PC-9 (cell line): ENCODE data around the gene RC3H2. TPM values are rescaled to one million over a fixed set of nuclear protein-coding genes. Genes with fewer than 3 reads are reported as not detected.
A peak's percentile ranks its signal among the peaks of the same experiment; 100 is the strongest.

ENCODE experiments used
- BruUV-seq: library from RNA; stranded (reverse); fragments of 400-500 nt; replicated peaks from 2 replicates; lab custom pipeline; 2021; lab: Mats Ljungman, UMichigan
- CTCF ChIA-PET: fragments of 300-600 bp; sonication (Branson Sonifier 250); formaldehyde crosslinking; loops from one replicate; lab custom pipeline; 2022; ENCODE audit warnings: antibody characterized with exemption; lab: Charles Lee
- POLR2A ChIA-PET: fragments of 300-600 bp; sonication (Branson Sonifier 250); formaldehyde crosslinking; loops from one replicate; lab custom pipeline; 2022; ENCODE audit warnings: antibody characterized with exemption; ENCODE audit not compliant: unreplicated experiment; lab: Charles Lee
- DNase-seq, 2 experiments: peaks; one replicate each; pipeline versions ENCODE4 v3.0.0 to v3.0.0-alpha.2; 2015 to 2022; ENCODE audit warnings: mixed read lengths in 1 of 2
- H2AFZ ChIP-seq: fragments of 200-600 bp; sonication (generic); 2 replicates; pipeline ENCODE4 v1.8.1; 2017; ENCODE audit warnings: antibody characterized with exemption
- H3F3A ChIP-seq: fragments of 200-600 bp; sonication (generic); 2 replicates; pipeline ENCODE4 v1.8.1; 2017; ENCODE audit warnings: antibody characterized with exemption, mild to moderate bottlenecking, low read depth; ENCODE audit not compliant: insufficient read depth
- H3K27ac ChIP-seq: fragments of 200-600 bp; sonication (generic); 2 replicates; pipeline ENCODE4 v1.6.1; 2016; ENCODE audit warnings: mixed run types
- H3K27me3 ChIP-seq: fragments of 200-600 bp; sonication (generic); 2 replicates; pipeline ENCODE4 v1.6.1; 2016; ENCODE audit warnings: low read depth, mixed run types; ENCODE audit not compliant: insufficient read depth
- H3K36me3 ChIP-seq: fragments of 200-600 bp; sonication (generic); 2 replicates; pipeline ENCODE4 v1.6.1; 2016; ENCODE audit warnings: low read depth, mixed run types
- H3K4me1 ChIP-seq: fragments of 200-600 bp; sonication (generic); replicated peaks from 2 replicates; pipeline ENCODE4 v1.6.1; 2016; ENCODE audit warnings: mixed run types; ENCODE audit not compliant: insufficient read depth
- H3K4me2 ChIP-seq: fragments of 200-600 bp; sonication (generic); 2 replicates; pipeline ENCODE4 v1.6.1; 2017; ENCODE audit warnings: mixed run types
- H3K4me3 ChIP-seq: fragments of 200-600 bp; sonication (generic); 2 replicates; pipeline ENCODE4 v1.6.1; 2016; ENCODE audit warnings: mixed run types
- H3K79me2 ChIP-seq: fragments of 200-600 bp; sonication (generic); 2 replicates; pipeline ENCODE4 v1.6.1; 2017; ENCODE audit warnings: low read depth, mixed run types
- H3K9me2 ChIP-seq: fragments of 200-600 bp; sonication (generic); 2 replicates; pipeline ENCODE4 v1.8.1; 2017; ENCODE audit warnings: mild to moderate bottlenecking; ENCODE audit not compliant: insufficient read depth
- H3K9me3 ChIP-seq: fragments of 200-600 bp; sonication (generic); 2 replicates; pipeline ENCODE4 v1.8.1; 2016; ENCODE audit warnings: low read depth; ENCODE audit not compliant: insufficient read depth
- H4K20me1 ChIP-seq: fragments of 200-600 bp; sonication (generic); 2 replicates; pipeline ENCODE4 v1.8.1; 2017; ENCODE audit not compliant: insufficient read depth
- EZH2 ChIP-seq: fragments of 200-600 bp; sonication (generic); IDR thresholded peaks from 2 replicates; pipeline ENCODE4 v1.8.0; 2017; ENCODE audit warnings: antibody characterized with exemption, low read depth
- intact Hi-C: fragments of 100-400 bp; cut with micrococcal nuclease; formaldehyde crosslinking; loops from one replicate; pipeline ENCODE4 v1.10.0; 2022; ENCODE audit not compliant: unreplicated experiment
- total RNA-seq: library from RNA; stranded (reverse); gene quantifications from 2 replicates; pipeline ENCODE4 v1.2.3, GENCODE V29; 2021
- TF ChIP-seq, protein P1 (sequence below): fragments of 200-600 bp; sonication (generic); conservative IDR thresholded peaks from 2 replicates; pipeline ENCODE4 v1.6.1; 2017; ENCODE audit warnings: mixed run types, antibody characterized with exemption, mild to moderate bottlenecking, moderate library complexity

Gene RC3H2
- total RNA-seq, 1 experiment from 2014 or later = 58.8 TPM

DNA sequence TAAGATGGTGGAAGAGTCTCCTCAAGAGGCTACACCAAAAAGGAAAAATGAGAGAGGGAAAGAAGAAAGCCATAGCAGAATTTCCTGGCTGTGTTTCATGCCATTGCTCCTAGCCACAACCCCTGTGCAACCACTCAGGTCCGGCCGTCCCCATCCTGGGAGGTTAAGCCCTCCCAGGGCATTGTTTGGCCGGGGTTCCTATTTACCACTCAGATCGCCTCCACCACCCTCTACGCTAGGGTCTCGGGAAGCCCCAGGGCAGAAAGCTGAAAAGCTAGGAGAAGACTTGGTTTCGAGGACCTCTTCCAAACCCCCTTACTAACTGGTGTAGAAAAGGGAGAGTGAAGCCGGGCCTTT lies 715 bp downstream of the RC3H2 start:
- CTCF ChIA-PET = no interaction called here
- H3K79me2 ChIP-seq = peaks cover 55% of the 10 kb centered on the region
- peak overlapping the region; percentile 100 for H3K4me3 ChIP-seq
- H3K4me2 ChIP-seq = peak overlapping the region; percentile 95
- peaks cover 13% of the 10 kb centered on the region; the same call in 1 of the 2 replicates for H4K20me1 ChIP-seq
- intact Hi-C loops = no loop called here
- POLR2A ChIA-PET = interaction anchor here (0.6 to 0.9 kb wide), 2 partner anchors 36 to 39 kb away, joined by 3 to 7 read pairs; partner anchors contain the start of gene RABGAP1
- H3F3A ChIP-seq = peaks cover 30% of the 10 kb centered on the region
- DNase-seq = peak; percentile 49 to 58
- TF ChIP-seq, protein P1, sequence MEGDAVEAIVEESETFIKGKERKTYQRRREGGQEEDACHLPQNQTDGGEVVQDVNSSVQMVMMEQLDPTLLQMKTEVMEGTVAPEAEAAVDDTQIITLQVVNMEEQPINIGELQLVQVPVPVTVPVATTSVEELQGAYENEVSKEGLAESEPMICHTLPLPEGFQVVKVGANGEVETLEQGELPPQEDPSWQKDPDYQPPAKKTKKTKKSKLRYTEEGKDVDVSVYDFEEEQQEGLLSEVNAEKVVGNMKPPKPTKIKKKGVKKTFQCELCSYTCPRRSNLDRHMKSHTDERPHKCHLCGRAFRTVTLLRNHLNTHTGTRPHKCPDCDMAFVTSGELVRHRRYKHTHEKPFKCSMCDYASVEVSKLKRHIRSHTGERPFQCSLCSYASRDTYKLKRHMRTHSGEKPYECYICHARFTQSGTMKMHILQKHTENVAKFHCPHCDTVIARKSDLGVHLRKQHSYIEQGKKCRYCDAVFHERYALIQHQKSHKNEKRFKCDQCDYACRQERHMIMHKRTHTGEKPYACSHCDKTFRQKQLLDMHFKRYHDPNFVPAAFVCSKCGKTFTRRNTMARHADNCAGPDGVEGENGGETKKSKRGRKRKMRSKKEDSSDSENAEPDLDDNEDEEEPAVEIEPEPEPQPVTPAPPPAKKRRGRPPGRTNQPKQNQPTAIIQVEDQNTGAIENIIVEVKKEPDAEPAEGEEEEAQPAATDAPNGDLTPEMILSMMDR = no peak
- no peak for TF ChIP-seq EZH2
- BruUV-seq = TSS peak; percentile 67
- peaks cover 5% of the 10 kb centered on the region; the same call in 1 of the 2 replicates for H3K36me3 ChIP-seq
- H3K27ac ChIP-seq = peak overlapping the region; percentile 80
- no peaks in the 10 kb centered on the region for H3K9me3 ChIP-seq
- H3K27me3 ChIP-seq = no peaks in the 10 kb centered on the region
- no peaks in the 10 kb centered on the region for H3K9me2 ChIP-seq
- peak overlapping the region; percentile 89 for H2AFZ ChIP-seq
- H3K4me1 ChIP-seq = peaks cover 19% of the 10 kb centered on the region

DNA sequence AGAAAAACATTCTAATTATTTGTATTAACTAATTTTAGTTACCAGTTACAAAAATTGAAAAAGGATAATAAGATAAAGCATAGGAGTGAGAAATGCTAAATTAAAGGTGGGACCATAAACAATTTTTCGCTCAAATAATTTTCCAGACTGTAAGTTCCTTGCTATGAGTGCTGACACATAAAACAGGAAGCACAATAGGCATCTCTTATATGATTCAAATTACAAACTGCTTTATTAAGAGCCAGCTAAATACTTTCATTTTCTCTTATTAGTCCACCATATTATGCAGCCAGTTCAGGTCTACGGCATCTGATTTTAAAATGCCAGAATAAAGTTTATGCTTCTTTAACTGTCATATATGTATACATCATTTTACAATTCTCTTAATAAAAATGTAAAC lies 4.4 kb downstream of the RC3H2 start:
- peaks cover 14% of the 10 kb centered on the region for H3F3A ChIP-seq
- DNase-seq = no peak
- no peaks in the 10 kb centered on the region for H3K27me3 ChIP-seq
- peak overlapping the region; percentile 14; the same call in 1 of the 2 replicates for H3K27ac ChIP-seq
- ChIA-PET CTCF (no interaction called here), POLR2A (interaction anchor here (0.6 kb wide), 1 partner anchor 40 kb away, joined by 3 read pairs; the partner anchor contains the start of gene RABGAP1)
- H3K4me1 ChIP-seq = peaks cover 17% of the 10 kb centered on the region
- H3K9me2 ChIP-seq = no peaks in the 10 kb centered on the region
- H2AFZ ChIP-seq = no peak overlapping the region
- H4K20me1 ChIP-seq = peaks cover 26% of the 10 kb centered on the region
- H3K36me3 ChIP-seq = peaks cover 14% of the 10 kb centered on the region; the same call in 1 of the 2 replicates
- no TSS peak for BruUV-seq
- H3K9me3 ChIP-seq = no peaks in the 10 kb centered on the region
- no peak overlapping the region for H3K4me3 ChIP-seq
- no peak overlapping the region for H3K4me2 ChIP-seq
- intact Hi-C loops = no loop called here
- TF ChIP-seq, protein P1 = no peak
- TF ChIP-seq EZH2 = no peak
- H3K79me2 ChIP-seq = peaks cover 72% of the 10 kb centered on the region

DNA sequence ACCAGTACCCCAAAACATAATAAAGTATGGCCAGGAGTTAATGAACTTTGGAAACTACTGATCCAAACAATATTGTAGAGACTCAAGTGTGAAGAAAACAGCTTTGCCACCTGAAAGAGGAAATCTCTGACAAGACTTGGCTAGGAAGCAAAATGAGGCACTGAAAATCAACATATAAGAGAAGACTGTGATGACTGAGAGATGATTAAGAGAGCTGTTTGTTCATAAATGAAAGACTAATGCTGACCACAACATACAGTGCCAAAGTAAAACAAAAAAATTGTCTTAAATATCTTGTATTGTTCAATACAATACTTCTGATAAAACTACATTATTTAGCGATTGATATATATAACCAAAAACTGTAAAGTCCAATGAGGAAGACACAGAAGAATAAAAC lies 7.2 kb downstream of the RC3H2 start:
- Histone ChIP-seq H2AFZ (no peak overlapping the region), H3K9me3 (no peaks in the 10 kb centered on the region), H3K4me1 (peaks cover 3% of the 10 kb centered on the region), H3K9me2 (no peaks in the 10 kb centered on the region), H3F3A (no peaks in the 10 kb centered on the region; the same call in 1 of the 2 replicates), H4K20me1 (peaks cover 23% of the 10 kb centered on the region), H3K4me2 (no peak overlapping the region), H3K27me3 (no peaks in the 10 kb centered on the region), H3K36me3 (peaks cover 26% of the 10 kb centered on the region; the same call in 1 of the 2 replicates), H3K27ac (no peak overlapping the region), H3K4me3 (no peak overlapping the region), H3K79me2 (peaks cover 54% of the 10 kb centered on the region)
- CTCF ChIA-PET = no interaction called here
- BruUV-seq = no TSS peak
- TF ChIP-seq, protein P1 = no peak
- no peak for TF ChIP-seq EZH2
- POLR2A ChIA-PET = no interaction called here
- DNase-seq = no peak
- intact Hi-C loops = no loop called here
